HEK293T (cell line): Measurements from ENCODE around the gene SZT2.
"Not testable (repeated sequence)": the region's sequence is repeated elsewhere in the genome, so short reads cannot be mapped to it uniquely, and the experiment has no call there.

Experiments
- CTCF ChIA-PET: fragments of 350-600 bp; formaldehyde crosslinking; extraction: SDS; loops from one replicate; lab custom pipeline; 2021; ENCODE audit warnings: antibody characterized with exemption, inconsistent platforms; lab: Yijun Ruan, JAX
- POLR2A ChIA-PET: fragments of 350-600 bp; formaldehyde crosslinking; extraction: SDS; loops from one replicate; lab custom pipeline; 2020; ENCODE audit warnings: antibody characterized with exemption, inconsistent platforms; lab: Yijun Ruan, JAX
- DNase-seq: peaks from one replicate; pipeline ENCODE4 v3.0.0; 2012; ENCODE audit warnings: mixed read lengths; ENCODE audit errors: extremely low spot score
- ARNT ChIP-seq: fragments of 450-650 bp; IDR thresholded peaks from 2 replicates; pipeline ENCODE4 v1.6.1; 2017; ENCODE audit warnings: mild to moderate bottlenecking
- BHLHE40 ChIP-seq: fragments of 450-650 bp; IDR thresholded peaks from 2 replicates; pipeline ENCODE4 v1.6.1; 2016; ENCODE audit warnings: mild to moderate bottlenecking, moderate library complexity, borderline replicate concordance
- CTBP1 ChIP-seq: fragments of 450-650 bp; IDR thresholded peaks from 2 replicates; pipeline ENCODE4 v1.6.1; 2016; ENCODE audit warnings: borderline replicate concordance
- ELF4 ChIP-seq: fragments of 450-650 bp; IDR thresholded peaks from 2 replicates; pipeline ENCODE4 v1.6.1; 2017; ENCODE audit warnings: antibody characterized with exemption
- FOXA1 ChIP-seq: fragments of 450-650 bp; IDR thresholded peaks from 2 replicates; pipeline ENCODE4 v1.6.1; 2016; ENCODE audit warnings: mild to moderate bottlenecking
- FOXK2 ChIP-seq: fragments of 450-650 bp; IDR thresholded peaks from 2 replicates; pipeline ENCODE4 v1.6.1; 2016; ENCODE audit warnings: mild to moderate bottlenecking
- FOXM1 ChIP-seq: fragments of 450-650 bp; IDR thresholded peaks from 2 replicates; pipeline ENCODE4 v1.6.1; 2017; ENCODE audit warnings: mild to moderate bottlenecking, borderline replicate concordance
- HDGF ChIP-seq: fragments of 450-650 bp; IDR thresholded peaks from 2 replicates; pipeline ENCODE4 v1.6.1; 2017; ENCODE audit warnings: antibody characterized with exemption, borderline replicate concordance
- L3MBTL2 ChIP-seq: fragments of 450-650 bp; conservative IDR thresholded peaks from 2 replicates; pipeline ENCODE4 v1.6.1; 2016; ENCODE audit warnings: mild to moderate bottlenecking
- LEF1 ChIP-seq: fragments of 450-650 bp; IDR thresholded peaks from 2 replicates; pipeline ENCODE4 v1.6.1; 2017; ENCODE audit warnings: mild to moderate bottlenecking, borderline replicate concordance
- NFRKB ChIP-seq: fragments of 450-650 bp; IDR thresholded peaks from 2 replicates; pipeline ENCODE4 v1.6.1; 2016; ENCODE audit warnings: mild to moderate bottlenecking, moderate library complexity
- SP1 ChIP-seq: fragments of 450-650 bp; IDR thresholded peaks from 2 replicates; pipeline ENCODE4 v1.6.1; 2017
- SUZ12 ChIP-seq: fragments of 450-650 bp; IDR thresholded peaks from 2 replicates; pipeline ENCODE4 v1.6.1; 2016; ENCODE audit warnings: mild to moderate bottlenecking
- TARDBP ChIP-seq: fragments of 450-650 bp; IDR thresholded peaks from 2 replicates; pipeline ENCODE4 v1.6.1; 2016
- ZNF384 ChIP-seq: fragments of 450-650 bp; IDR thresholded peaks from 2 replicates; pipeline ENCODE4 v1.6.1; 2016
- TF ChIP-seq, protein P1 (sequence below): fragments of 450-650 bp; IDR thresholded peaks from 2 replicates; pipeline ENCODE4 v1.6.1; 2016

Gene SZT2

DNA sequence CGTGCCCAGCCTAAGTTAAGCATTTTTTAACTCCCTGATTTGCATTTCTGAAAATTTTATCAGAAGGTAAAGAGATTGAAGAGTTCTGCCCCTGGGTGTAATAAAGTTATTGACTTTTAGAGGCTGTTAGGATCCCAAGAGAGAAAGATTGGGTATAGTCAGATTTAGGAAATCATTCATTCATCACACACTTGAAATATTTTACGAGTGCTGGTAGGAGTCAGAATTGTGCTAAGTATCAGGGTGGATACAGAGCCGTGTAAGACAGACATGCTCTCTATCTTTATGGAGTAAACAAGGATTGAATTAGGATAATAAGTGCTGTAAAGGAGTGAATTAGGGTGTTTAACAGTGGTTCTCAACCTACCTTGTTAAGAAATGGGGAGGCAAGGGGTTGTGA is 3.0 kb downstream of the SZT2 start:
- no peak for TF ChIP-seq FOXA1
- no peak for TF ChIP-seq LEF1
- TF ChIP-seq NFRKB: no peak
- TF ChIP-seq TARDBP: no peak
- no peak for TF ChIP-seq ARNT
- ChIA-PET POLR2A (no interaction called here), CTCF (no interaction called here)
- DNase-seq: no peak

- TF ChIP-seq FOXM1: no peak
- no peak for TF ChIP-seq ELF4
- no peak for TF ChIP-seq CTBP1
- no peak for TF ChIP-seq SP1
- TF ChIP-seq SUZ12: no peak
- no peak for TF ChIP-seq TARDBP
- no peak for TF ChIP-seq LEF1
- no peak for TF ChIP-seq L3MBTL2
- TF ChIP-seq ZNF384: no peak
- TF ChIP-seq FOXA1: no peak
- TF ChIP-seq, protein P1, sequence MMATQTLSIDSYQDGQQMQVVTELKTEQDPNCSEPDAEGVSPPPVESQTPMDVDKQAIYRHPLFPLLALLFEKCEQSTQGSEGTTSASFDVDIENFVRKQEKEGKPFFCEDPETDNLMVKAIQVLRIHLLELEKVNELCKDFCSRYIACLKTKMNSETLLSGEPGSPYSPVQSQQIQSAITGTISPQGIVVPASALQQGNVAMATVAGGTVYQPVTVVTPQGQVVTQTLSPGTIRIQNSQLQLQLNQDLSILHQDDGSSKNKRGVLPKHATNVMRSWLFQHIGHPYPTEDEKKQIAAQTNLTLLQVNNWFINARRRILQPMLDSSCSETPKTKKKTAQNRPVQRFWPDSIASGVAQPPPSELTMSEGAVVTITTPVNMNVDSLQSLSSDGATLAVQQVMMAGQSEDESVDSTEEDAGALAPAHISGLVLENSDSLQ: no peak
- DNase-seq: no peak
- CTCF ChIA-PET: no interaction called here
- POLR2A ChIA-PET: no interaction called here
Observed at GRCh38 chr1:43395523-43395922, 5.8 kb downstream of the SZT2 start.

- ChIA-PET CTCF (interaction anchor here (1.1 kb wide), 1 partner anchor 18 kb away, joined by 3 read pairs; no protein-coding TSS in a partner anchor), POLR2A (no interaction called here)
- TF ChIP-seq FOXM1: no peak
- TF ChIP-seq CTBP1: 0 out of 2 replicates have a peak, but pooled peaks have one; percentile 32
- TF ChIP-seq HDGF: no peak
- 0 out of 2 replicates have a peak, but pooled peaks have one; percentile 27 for TF ChIP-seq FOXA1
- DNase-seq: peak; percentile 12
Observed at GRCh38 chr1:43396059-43396458, 6.4 kb downstream of the SZT2 start.

- TF ChIP-seq LEF1: no peak
- no peak for TF ChIP-seq L3MBTL2
- TF ChIP-seq ZNF384: no peak
- CTCF ChIA-PET: no interaction called here
- DNase-seq: no peak
- POLR2A ChIA-PET: no interaction called here
Observed at GRCh38 chr1:43398227-43398626, 8.5 kb downstream of the SZT2 start.

DNA sequence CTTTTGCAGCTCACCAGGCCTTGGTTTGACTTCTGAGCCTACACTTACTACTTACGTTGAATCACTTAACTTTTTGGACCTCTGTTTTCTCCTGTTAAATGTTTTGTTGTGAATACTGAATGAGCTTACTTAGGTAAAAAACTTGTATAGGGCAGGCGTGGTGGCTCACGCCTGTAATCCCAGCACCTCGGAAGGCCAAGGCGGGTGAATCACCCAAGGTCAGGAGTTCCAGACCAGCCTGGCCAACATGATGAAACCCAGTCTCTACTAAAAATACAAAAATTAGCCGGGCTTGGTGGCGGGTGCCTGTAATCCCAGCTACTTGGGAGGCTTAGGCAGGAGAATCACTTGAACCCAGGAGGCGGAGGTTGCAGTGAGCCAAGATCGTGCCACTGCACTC is 10.7 kb downstream of the SZT2 start:
- DNase-seq, CTCF ChIA-PET: not testable (repeated sequence)
- POLR2A ChIA-PET: interaction anchor here (0.9 to 1.1 kb wide), 2 partner anchors 10 to 42 kb away, joined by 4 read pairs; no protein-coding TSS in a partner anchor

DNA sequence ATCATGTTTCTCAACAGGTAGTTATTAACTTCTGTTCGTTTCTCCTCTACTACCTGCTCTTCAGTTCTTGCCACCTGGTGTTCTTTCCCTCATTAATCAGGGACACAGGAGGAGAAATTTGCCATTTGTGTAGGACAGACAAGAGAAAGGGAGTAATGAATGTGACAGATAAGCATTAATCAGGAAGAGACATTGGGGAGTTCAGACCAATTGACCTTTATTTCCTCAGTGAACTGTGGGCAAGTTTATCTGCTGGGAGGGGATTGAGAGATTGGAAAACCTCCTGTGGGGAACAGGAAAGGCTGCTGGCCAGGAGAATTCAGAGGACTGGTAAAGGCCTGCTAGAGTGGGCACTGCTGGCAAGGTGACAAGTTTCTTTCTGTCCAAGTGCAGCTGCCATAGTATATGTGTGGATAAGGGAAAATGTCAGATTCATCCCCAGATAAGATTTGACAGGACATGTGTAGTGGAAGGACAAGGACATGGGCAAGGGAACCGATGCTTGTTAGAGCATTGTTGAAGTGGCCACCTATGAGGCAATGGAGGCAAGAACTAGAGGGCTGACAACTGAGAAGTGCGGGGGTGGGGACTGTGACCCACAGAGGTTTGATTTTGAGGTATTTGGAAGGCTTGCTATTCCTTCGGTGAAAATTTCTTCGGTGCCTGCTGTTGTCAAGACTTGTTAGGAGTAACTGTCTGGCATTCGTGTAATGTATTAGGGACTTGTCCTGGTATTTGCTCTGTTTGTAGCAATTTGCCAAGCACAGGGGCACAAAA is 12.6 kb downstream of the SZT2 start:
- POLR2A ChIA-PET: interaction anchor here (1.2 kb wide), 1 partner anchor 13 kb away, joined by 3 read pairs; the partner anchor contains the start of genes MED8 and SZT2
- CTCF ChIA-PET: no interaction called here
- TF ChIP-seq FOXA1 (no peak), ARNT (no peak), HDGF (no peak), CTBP1 (no peak), TARDBP (no peak), L3MBTL2 (no peak), BHLHE40 (no peak), SP1 (no peak), SUZ12 (no peak), ELF4 (no peak), FOXK2 (no peak)
- TF ChIP-seq, protein P1: no peak
- DNase-seq: no peak

- TF ChIP-seq ZNF384 (no peak), FOXK2 (no peak), SP1 (no peak), LEF1 (no peak), NFRKB (no peak), CTBP1 (no peak), TARDBP (no peak), ARNT (no peak), HDGF (no peak), BHLHE40 (no peak), FOXM1 (no peak)
- TF ChIP-seq, protein P1: no peak
- ChIA-PET CTCF (no interaction called here), POLR2A (no interaction called here)
- DNase-seq: no peak
Observed at GRCh38 chr1:43404353-43404752, 14.7 kb downstream of the SZT2 start.
